ENCODE results near the gene JAZF1.

DNA sequence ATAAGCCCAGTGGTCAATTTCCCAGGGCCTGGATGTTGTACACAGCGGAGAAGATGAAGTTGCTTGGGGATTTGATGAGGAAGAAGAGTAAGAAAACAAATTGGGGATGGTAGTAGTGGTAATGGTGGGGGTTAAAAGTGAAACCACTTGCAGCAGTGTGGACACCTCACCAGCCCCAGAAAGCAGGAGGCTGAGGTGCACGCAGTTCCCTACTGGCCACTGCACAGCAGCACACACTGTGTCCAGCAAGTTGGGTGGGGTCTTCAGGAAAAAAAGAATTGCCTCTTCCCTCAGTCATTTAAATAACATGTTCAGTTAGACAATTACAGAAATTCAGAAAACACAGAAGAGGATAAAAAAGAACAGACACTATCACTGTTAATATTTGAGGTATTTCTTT, 344.1 kb downstream of the JAZF1 start:
- no peak for TF ChIP-seq EGR1 (IDR thresholded peaks at IDR 0.05)
- no peak for TF ChIP-seq EP300 (IDR thresholded peaks at IDR 0.05; ENCODE audit: borderline replicate concordance)
- TF ChIP-seq TAF1 (IDR thresholded peaks at IDR 0.05; ENCODE audit: low read depth) = no peak
- TF ChIP-seq, protein P1, sequence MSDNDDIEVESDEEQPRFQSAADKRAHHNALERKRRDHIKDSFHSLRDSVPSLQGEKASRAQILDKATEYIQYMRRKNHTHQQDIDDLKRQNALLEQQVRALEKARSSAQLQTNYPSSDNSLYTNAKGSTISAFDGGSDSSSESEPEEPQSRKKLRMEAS (IDR thresholded peaks at IDR 0.05) = no peak
- TF ChIP-seq TEAD4 (IDR thresholded peaks at IDR 0.05) = no peak
- no peak for TF ChIP-seq ZBTB7A (IDR thresholded peaks at IDR 0.05; ENCODE audit: low read depth)
- no peak for TF ChIP-seq TCF12 (IDR thresholded peaks at IDR 0.05; ENCODE audit: low read depth)
- no peak for TF ChIP-seq NFIC (IDR thresholded peaks at IDR 0.05)
- no peak for TF ChIP-seq CREB1 (IDR thresholded peaks at IDR 0.05; ENCODE audit: low read depth)
- TF ChIP-seq, protein P2, sequence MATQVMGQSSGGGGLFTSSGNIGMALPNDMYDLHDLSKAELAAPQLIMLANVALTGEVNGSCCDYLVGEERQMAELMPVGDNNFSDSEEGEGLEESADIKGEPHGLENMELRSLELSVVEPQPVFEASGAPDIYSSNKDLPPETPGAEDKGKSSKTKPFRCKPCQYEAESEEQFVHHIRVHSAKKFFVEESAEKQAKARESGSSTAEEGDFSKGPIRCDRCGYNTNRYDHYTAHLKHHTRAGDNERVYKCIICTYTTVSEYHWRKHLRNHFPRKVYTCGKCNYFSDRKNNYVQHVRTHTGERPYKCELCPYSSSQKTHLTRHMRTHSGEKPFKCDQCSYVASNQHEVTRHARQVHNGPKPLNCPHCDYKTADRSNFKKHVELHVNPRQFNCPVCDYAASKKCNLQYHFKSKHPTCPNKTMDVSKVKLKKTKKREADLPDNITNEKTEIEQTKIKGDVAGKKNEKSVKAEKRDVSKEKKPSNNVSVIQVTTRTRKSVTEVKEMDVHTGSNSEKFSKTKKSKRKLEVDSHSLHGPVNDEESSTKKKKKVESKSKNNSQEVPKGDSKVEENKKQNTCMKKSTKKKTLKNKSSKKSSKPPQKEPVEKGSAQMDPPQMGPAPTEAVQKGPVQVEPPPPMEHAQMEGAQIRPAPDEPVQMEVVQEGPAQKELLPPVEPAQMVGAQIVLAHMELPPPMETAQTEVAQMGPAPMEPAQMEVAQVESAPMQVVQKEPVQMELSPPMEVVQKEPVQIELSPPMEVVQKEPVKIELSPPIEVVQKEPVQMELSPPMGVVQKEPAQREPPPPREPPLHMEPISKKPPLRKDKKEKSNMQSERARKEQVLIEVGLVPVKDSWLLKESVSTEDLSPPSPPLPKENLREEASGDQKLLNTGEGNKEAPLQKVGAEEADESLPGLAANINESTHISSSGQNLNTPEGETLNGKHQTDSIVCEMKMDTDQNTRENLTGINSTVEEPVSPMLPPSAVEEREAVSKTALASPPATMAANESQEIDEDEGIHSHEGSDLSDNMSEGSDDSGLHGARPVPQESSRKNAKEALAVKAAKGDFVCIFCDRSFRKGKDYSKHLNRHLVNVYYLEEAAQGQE (IDR thresholded peaks at IDR 0.05; ENCODE audit: low read depth) = no peak
- no peak for TF ChIP-seq CEBPB (IDR thresholded peaks at IDR 0.05)
- no peak for TF ChIP-seq FOXM1 (IDR thresholded peaks at IDR 0.05; ENCODE audit: borderline replicate concordance, low read depth)
- TF ChIP-seq, protein P3, sequence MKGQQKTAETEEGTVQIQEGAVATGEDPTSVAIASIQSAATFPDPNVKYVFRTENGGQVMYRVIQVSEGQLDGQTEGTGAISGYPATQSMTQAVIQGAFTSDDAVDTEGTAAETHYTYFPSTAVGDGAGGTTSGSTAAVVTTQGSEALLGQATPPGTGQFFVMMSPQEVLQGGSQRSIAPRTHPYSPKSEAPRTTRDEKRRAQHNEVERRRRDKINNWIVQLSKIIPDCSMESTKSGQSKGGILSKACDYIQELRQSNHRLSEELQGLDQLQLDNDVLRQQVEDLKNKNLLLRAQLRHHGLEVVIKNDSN (IDR thresholded peaks at IDR 0.05) = no peak
- TF ChIP-seq YY1 (IDR thresholded peaks at IDR 0.05; ENCODE audit: low read depth) = no peak
